Astrocyte (in vitro differentiated cells and primary cell): ENCODE measurements around the gene ZNF467.

ENCODE experiments used
- EZH2 ChIP-seq: IDR thresholded peaks from 2 replicates; pipeline ENCODE4 v1.6.1; 2012; ENCODE audit warnings: mild to moderate bottlenecking, low read length, inconsistent platforms; ENCODE audit not compliant: insufficient read depth
- TF ChIP-seq, protein P1 (sequence below): IDR thresholded peaks from 2 replicates; pipeline ENCODE4 v1.5.1; 2011; ENCODE audit warnings: low read depth, mild to moderate bottlenecking, inconsistent platforms, low read length, moderate library complexity; ENCODE audit not compliant: insufficient read depth

DNA sequence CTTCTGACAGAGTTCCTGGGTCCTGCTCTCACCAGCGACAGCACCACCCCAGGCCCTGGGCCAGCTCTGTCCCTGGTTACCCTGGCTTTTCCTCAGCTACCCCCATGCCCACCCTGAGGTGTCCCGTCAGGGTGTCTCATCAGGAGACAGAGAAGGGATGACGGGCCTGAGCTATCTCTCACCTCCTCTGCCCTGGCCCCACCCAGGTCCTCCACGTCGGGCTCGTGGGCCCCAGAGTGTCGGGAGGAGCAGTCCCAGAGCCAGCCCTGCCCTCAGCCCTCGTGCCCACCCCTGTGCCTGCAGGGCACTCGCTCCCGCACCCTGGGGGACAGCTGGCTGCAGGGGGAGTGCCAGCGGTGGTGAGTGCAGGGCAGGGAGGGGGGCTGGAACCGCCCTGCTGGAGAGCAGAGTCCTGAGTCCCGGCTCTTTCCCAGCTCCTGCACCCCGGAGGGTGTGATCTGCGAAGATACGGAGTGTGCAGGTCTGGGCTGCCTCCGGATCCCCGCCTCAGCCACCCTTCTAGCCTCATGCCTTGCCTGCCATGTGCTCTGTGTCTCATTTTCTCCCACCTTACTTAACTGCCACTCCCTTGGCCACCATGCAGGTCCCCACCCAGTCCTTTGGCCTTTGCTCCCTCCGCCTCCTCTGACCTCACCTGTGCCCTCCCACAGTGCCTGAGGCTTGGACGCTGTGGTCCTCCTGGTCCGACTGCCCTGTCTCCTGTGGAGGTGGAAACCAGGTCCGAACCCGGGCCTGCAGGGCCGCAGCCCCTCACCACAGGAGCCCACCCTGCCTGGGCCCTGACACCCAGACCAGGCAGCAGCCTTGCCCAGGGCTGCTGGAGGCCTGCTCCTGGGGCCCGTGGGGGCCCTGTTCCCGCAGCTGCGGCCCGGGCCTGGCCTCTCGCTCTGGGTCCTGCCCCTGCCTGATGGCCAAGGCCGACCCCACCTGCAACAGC lies 48.1 kb upstream of the ZNF467 start:
- TF ChIP-seq EZH2, result no peak
- TF ChIP-seq, protein P1, sequence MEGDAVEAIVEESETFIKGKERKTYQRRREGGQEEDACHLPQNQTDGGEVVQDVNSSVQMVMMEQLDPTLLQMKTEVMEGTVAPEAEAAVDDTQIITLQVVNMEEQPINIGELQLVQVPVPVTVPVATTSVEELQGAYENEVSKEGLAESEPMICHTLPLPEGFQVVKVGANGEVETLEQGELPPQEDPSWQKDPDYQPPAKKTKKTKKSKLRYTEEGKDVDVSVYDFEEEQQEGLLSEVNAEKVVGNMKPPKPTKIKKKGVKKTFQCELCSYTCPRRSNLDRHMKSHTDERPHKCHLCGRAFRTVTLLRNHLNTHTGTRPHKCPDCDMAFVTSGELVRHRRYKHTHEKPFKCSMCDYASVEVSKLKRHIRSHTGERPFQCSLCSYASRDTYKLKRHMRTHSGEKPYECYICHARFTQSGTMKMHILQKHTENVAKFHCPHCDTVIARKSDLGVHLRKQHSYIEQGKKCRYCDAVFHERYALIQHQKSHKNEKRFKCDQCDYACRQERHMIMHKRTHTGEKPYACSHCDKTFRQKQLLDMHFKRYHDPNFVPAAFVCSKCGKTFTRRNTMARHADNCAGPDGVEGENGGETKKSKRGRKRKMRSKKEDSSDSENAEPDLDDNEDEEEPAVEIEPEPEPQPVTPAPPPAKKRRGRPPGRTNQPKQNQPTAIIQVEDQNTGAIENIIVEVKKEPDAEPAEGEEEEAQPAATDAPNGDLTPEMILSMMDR, result no peak
